RPMI7951 (cell line): ENCODE results near the gene FREY1. TPM values are rescaled to one million over a fixed set of nuclear protein-coding genes. Genes with fewer than 3 reads are reported as not detected.

Experiments
- DNase-seq: peaks from one replicate; pipeline ENCODE4 v3.0.0-alpha.2; 2012; ENCODE audit warnings: low read depth
- total RNA-seq: library from RNA; depleted of rRNA; stranded (reverse); fragments of >200 nt; shearing (Covaris generic); gene quantifications from 2 replicates; pipeline ENCODE4 v1.2.3, GENCODE V29; 2014; rRNA removed

The FREY1 gene
- total RNA-seq, result not detected in 2 replicates

- DNase-seq, result no peak
Measured at GRCh38 chr11:45906965-45907611, at the start of gene FREY1. TSS of gene FREY1 (minus strand) at chr11:45907271. CDS start at chr11:45907245, 26 bp downstream.

GRCh38 chr11:45949992-45950407 lies 42.9 kb upstream of the FREY1 start:
- DNase-seq, result no peak

GRCh38 chr11:45948356-45948755 lies 41.3 kb upstream of the FREY1 start:
- DNase-seq, result no peak

- DNase-seq, result no peak
Measured at GRCh38 chr11:45947885-45948284, 40.8 kb upstream of the FREY1 start.

- DNase-seq, result no peak
Measured at GRCh38 chr11:45945397-45945999, 38.4 kb upstream of the FREY1 start.

GRCh38 chr11:45942381-45942780 lies 35.3 kb upstream of the FREY1 start:
- DNase-seq, result no peak

- DNase-seq, result no peak
Measured at GRCh38 chr11:45941285-45941684, 34.2 kb upstream of the FREY1 start.

- DNase-seq, result no peak
Measured at GRCh38 chr11:45939836-45940235, 32.8 kb upstream of the FREY1 start.

GRCh38 chr11:45937916-45938315 lies 30.8 kb upstream of the FREY1 start:
- DNase-seq, result no peak

- no peak for DNase-seq
Measured at GRCh38 chr11:45936511-45937054, 29.5 kb upstream of the FREY1 start.

GRCh38 chr11:45935349-45936064 lies 28.4 kb upstream of the FREY1 start:
- no peak for DNase-seq

GRCh38 chr11:45934580-45935318 lies 27.7 kb upstream of the FREY1 start:
- DNase-seq, result no peak

GRCh38 chr11:45933846-45934579 lies 26.9 kb upstream of the FREY1 start:
- DNase-seq, result no peak

GRCh38 chr11:45933131-45933831 lies 26.2 kb upstream of the FREY1 start:
- DNase-seq, result peak; percentile 38

GRCh38 chr11:45932217-45932616 lies 25.1 kb upstream of the FREY1 start:
- no peak for DNase-seq

- DNase-seq, result no peak
Measured at GRCh38 chr11:45931739-45932138, 24.7 kb upstream of the FREY1 start.

GRCh38 chr11:45930951-45931570 lies 24.0 kb upstream of the FREY1 start:
- DNase-seq, result no peak

- no peak for DNase-seq
Measured at GRCh38 chr11:45930031-45930794, 23.1 kb upstream of the FREY1 start.

GRCh38 chr11:45929486-45930030 lies 22.5 kb upstream of the FREY1 start:
- DNase-seq, result no peak
